GM12873 (cell line): ENCODE results near the gene OSBPL2.

Experiments
- TF ChIP-seq, protein P1 (sequence below): IDR thresholded peaks from 2 replicates; pipeline ENCODE4 v1.5.1; 2012; ENCODE audit warnings: low read depth, mild to moderate bottlenecking, moderate library complexity, low read length, control low read depth; ENCODE audit not compliant: insufficient read depth; ENCODE audit errors: missing control alignments

Gene OSBPL2

GRCh38 chr20:62224113-62224855 lies 14.0 kb upstream of the OSBPL2 start:
- TF ChIP-seq, protein P1, sequence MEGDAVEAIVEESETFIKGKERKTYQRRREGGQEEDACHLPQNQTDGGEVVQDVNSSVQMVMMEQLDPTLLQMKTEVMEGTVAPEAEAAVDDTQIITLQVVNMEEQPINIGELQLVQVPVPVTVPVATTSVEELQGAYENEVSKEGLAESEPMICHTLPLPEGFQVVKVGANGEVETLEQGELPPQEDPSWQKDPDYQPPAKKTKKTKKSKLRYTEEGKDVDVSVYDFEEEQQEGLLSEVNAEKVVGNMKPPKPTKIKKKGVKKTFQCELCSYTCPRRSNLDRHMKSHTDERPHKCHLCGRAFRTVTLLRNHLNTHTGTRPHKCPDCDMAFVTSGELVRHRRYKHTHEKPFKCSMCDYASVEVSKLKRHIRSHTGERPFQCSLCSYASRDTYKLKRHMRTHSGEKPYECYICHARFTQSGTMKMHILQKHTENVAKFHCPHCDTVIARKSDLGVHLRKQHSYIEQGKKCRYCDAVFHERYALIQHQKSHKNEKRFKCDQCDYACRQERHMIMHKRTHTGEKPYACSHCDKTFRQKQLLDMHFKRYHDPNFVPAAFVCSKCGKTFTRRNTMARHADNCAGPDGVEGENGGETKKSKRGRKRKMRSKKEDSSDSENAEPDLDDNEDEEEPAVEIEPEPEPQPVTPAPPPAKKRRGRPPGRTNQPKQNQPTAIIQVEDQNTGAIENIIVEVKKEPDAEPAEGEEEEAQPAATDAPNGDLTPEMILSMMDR, result no peak

GRCh38 chr20:62225026-62225425 lies 13.3 kb upstream of the OSBPL2 start:
- TF ChIP-seq, protein P1, result no peak

DNA sequence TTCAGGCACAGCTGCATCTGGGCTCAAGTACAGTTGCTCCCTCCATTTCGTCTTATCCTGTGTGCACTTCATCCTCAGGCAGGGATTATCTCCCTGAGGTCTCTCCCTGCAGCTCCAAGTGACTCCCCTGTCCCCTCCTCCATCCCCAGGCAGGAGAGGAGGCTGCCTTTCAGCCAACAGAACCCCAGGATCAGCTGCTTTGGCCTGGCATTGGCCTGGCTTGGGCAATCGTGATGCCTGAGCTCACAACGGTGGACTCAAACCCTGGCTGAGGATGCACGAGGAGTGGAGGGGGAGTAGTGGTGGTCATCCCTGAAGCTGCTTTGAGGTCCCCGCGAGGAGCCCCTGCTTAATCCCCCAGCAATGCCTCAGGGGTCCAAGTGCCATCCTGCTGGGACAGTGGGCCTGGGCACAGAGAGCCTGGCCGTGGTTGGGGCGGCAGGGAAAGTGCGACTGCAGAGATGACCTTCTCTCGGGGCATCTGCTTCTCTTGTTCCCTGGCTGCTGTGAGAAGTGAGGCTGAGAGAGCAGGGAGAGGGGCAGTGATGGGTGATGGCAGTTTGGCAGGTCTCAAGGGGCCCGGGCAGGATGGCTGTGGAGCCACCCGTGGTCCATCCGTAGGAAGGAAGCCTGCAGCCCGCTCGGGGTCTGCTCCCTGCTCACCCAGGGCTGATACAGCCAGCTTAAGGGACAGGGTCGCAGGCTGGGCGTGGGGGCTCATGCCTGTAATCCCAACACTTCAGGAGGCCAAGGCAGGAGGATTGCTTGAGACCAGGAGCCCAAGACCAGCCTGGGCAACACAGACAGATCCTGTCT lies 12.3 kb upstream of the OSBPL2 start:
- TF ChIP-seq, protein P1, result no peak

GRCh38 chr20:62226707-62227590 lies 11.4 kb upstream of the OSBPL2 start:
- TF ChIP-seq, protein P1, result no peak

- TF ChIP-seq, protein P1, result no peak
Measured at GRCh38 chr20:62227591-62227976, 10.7 kb upstream of the OSBPL2 start.

- TF ChIP-seq, protein P1, result no peak
Measured at GRCh38 chr20:62227977-62228958, 10.1 kb upstream of the OSBPL2 start.
